Activated T-cell treated with anti-CD3 and anti-CD28 coated beads for 48 hours (primary cell): Measurements from ENCODE around the gene CREBL2.
"Not testable (repeated sequence)": the region's sequence is repeated elsewhere in the genome, so short reads cannot be mapped to it uniquely, and the experiment has no call there.

ENCODE experiments used
- DNase-seq: peaks from one replicate; pipeline ENCODE4 v3.0.0-alpha.2; 2020; ENCODE audit warnings: low read depth

The CREBL2 gene

GRCh38 chr12:12639995-12640394, 28.3 kb downstream of the CREBL2 start:
- not testable (repeated sequence) for DNase-seq

GRCh38 chr12:12641650-12642049, 30.0 kb downstream of the CREBL2 start:
- no peak for DNase-seq

GRCh38 chr12:12642916-12643315, 31.2 kb downstream of the CREBL2 start:
- no peak for DNase-seq

- no peak for DNase-seq
Measured at GRCh38 chr12:12645485-12645884, 33.8 kb downstream of the CREBL2 start.

GRCh38 chr12:12645968-12646367, 34.3 kb downstream of the CREBL2 start:
- DNase-seq = peak; percentile 8

- DNase-seq = no peak
Measured at GRCh38 chr12:12646483-12647072, 34.9 kb downstream of the CREBL2 start.

- DNase-seq = no peak
Measured at GRCh38 chr12:12648284-12648683, 36.6 kb downstream of the CREBL2 start.

GRCh38 chr12:12648951-12649650, 37.4 kb downstream of the CREBL2 start:
- DNase-seq = no peak

GRCh38 chr12:12651752-12652151, 40.1 kb downstream of the CREBL2 start:
- no peak for DNase-seq

- not testable (repeated sequence) for DNase-seq
Measured at GRCh38 chr12:12652704-12653103, 41.0 kb downstream of the CREBL2 start.

- no peak for DNase-seq
Measured at GRCh38 chr12:12653922-12654321, 42.2 kb downstream of the CREBL2 start.

- DNase-seq = no peak
Measured at GRCh38 chr12:12654691-12655460, 43.2 kb downstream of the CREBL2 start.

- no peak for DNase-seq
Measured at GRCh38 chr12:12660201-12660600, 48.5 kb downstream of the CREBL2 start.

- DNase-seq = no peak
Measured at GRCh38 chr12:12661086-12661856, 49.6 kb downstream of the CREBL2 start.

GRCh38 chr12:12663644-12664294, 52.1 kb downstream of the CREBL2 start:
- no peak for DNase-seq

GRCh38 chr12:12665194-12665593, 53.5 kb downstream of the CREBL2 start:
- no peak for DNase-seq

- DNase-seq = no peak
Measured at GRCh38 chr12:12668005-12668404, 56.3 kb downstream of the CREBL2 start.

- no peak for DNase-seq
Measured at GRCh38 chr12:12669020-12669419, 57.3 kb downstream of the CREBL2 start.

- no peak for DNase-seq
Measured at GRCh38 chr12:12671850-12672660, 60.4 kb downstream of the CREBL2 start.

GRCh38 chr12:12673296-12673695, 61.6 kb downstream of the CREBL2 start:
- no peak for DNase-seq

GRCh38 chr12:12676605-12677004, 64.9 kb downstream of the CREBL2 start:
- no peak for DNase-seq
